ENCODE measurements around the gene ITIH4.

DNA sequence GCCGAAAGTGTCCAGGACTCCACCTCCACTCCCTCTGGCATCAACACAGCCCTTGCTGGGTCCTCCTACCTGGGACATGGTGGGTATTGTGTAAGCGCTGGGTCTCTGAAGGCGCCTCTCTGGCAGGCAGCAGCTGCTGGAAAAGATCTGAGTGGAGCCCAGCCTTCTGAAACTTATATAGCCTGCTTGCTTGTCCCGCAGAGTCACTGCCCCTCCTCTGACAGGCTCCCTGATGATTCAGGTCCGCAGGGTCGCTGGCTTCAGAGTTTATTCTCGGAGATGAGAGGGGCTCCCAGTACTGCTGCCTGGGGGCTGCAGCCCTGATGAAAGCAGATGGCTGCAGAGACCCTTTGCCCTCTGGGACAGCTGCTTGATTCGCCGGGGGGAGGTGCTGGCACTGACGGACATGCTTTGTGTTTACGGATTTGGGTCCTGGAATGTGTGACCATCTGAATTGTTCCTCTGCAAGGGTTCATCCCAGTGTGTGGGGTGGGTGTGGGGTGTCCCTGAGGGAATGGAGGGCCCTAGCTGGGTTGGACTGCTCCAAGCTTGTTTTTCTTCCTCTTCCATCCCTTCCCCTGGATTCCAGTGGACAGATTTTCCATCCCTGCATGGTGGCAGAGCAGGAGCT is 4.5 kb upstream of the ITIH4 start, which contains the start of gene MUSTN1:
- TF ChIP-seq, protein P1, sequence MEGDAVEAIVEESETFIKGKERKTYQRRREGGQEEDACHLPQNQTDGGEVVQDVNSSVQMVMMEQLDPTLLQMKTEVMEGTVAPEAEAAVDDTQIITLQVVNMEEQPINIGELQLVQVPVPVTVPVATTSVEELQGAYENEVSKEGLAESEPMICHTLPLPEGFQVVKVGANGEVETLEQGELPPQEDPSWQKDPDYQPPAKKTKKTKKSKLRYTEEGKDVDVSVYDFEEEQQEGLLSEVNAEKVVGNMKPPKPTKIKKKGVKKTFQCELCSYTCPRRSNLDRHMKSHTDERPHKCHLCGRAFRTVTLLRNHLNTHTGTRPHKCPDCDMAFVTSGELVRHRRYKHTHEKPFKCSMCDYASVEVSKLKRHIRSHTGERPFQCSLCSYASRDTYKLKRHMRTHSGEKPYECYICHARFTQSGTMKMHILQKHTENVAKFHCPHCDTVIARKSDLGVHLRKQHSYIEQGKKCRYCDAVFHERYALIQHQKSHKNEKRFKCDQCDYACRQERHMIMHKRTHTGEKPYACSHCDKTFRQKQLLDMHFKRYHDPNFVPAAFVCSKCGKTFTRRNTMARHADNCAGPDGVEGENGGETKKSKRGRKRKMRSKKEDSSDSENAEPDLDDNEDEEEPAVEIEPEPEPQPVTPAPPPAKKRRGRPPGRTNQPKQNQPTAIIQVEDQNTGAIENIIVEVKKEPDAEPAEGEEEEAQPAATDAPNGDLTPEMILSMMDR (IDR thresholded peaks at IDR 0.05; ENCODE audit: borderline replicate concordance, extremely low read depth, low read length, poor library complexity, severe bottlenecking), result no peak
- TF ChIP-seq EZH2 (IDR thresholded peaks at IDR 0.05; ENCODE audit: borderline replicate concordance, low read depth, low read length, severe bottlenecking), result no peak

All from DND-41 (cell line).